Naive thymus-derived CD4-positive, alpha-beta T cell (primary cell): ENCODE data around the gene BGN. TPM values are rescaled to one million over a fixed set of nuclear protein-coding genes. Genes with fewer than 3 reads are reported as not detected.

Experiments
- ATAC-seq: fragments of 150-1000 bp; cut with Tn5 transposase; 2 replicates; pipeline ENCODE4 v1.10.0; 2021; ENCODE audit warnings: mild to moderate bottlenecking, moderate library complexity
- CTCF ChIA-PET: fragments of 350-600 bp; sonication (Branson Sonifier 250); formaldehyde crosslinking; loops from one replicate; lab custom pipeline; 2021; ENCODE audit warnings: antibody characterized with exemption; lab: Charles Lee
- POLR2A ChIA-PET: fragments of 350-600 bp; sonication (Branson Sonifier 250); formaldehyde crosslinking; loops from one replicate; lab custom pipeline; 2021; ENCODE audit warnings: antibody characterized with exemption, inconsistent platforms; lab: Charles Lee
- DNase-seq, 9 donors: peaks; one replicate each; pipeline versions ENCODE4 v3.0.0 to v3.0.0-alpha.2; 2020 to 2022; ENCODE audit warnings: mixed read lengths in 1 of 9
- H3K27ac ChIP-seq: one replicate; pipeline ENCODE4 v1.7.0; 2013; ENCODE audit warnings: mild to moderate bottlenecking, low read depth, low read length, moderate library complexity
- H3K27me3 ChIP-seq, 2 donors: one replicate each; pipeline ENCODE4 v1.7.0; 2013; ENCODE audit warnings: low read length in 2 of 2, mild to moderate bottlenecking in 2 of 2, moderate library complexity in 2 of 2; ENCODE audit not compliant: control insufficient read depth in 2 of 2, insufficient read depth in 2 of 2
- H3K36me3 ChIP-seq, 3 experiments: 1 replicate in 2 of 3; 2 replicates in 1 of 3; pipeline ENCODE4 v1.7.0; 2013; ENCODE audit warnings: low read length in 3 of 3, mild to moderate bottlenecking in 3 of 3, moderate library complexity in 1 of 3; ENCODE audit not compliant: insufficient read depth in 3 of 3, control insufficient read depth in 2 of 3
- H3K4me1 ChIP-seq, 2 donors: one replicate each; pipeline ENCODE4 v1.7.0; 2013; ENCODE audit warnings: low read length in 2 of 2, mild to moderate bottlenecking in 2 of 2, moderate library complexity in 1 of 2; ENCODE audit not compliant: control insufficient read depth in 2 of 2, insufficient read depth in 2 of 2
- H3K4me3 ChIP-seq: 2 replicates; pipeline ENCODE4 v1.7.0; 2013; ENCODE audit warnings: mild to moderate bottlenecking, low read length
- H3K9me3 ChIP-seq, 3 experiments: 1 replicate in 2 of 3; 2 replicates in 1 of 3; pipeline ENCODE4 v1.7.0; 2013; ENCODE audit warnings: low read length in 3 of 3; ENCODE audit not compliant: control insufficient read depth in 2 of 3
- H3K27ac Mint-ChIP-seq, 9 donors: one replicate each; pipeline ENCODE4 v1.8.0; 2020 to 2022; ENCODE audit warnings: mixed read lengths in 9 of 9, mild to moderate bottlenecking in 8 of 9, moderate library complexity in 5 of 9, inconsistent platforms in 2 of 9
- H3K27me3 Mint-ChIP-seq, 5 donors: one replicate each; pipeline ENCODE4 v1.8.0; 2021 to 2022; ENCODE audit warnings: mixed read lengths in 5 of 5, mild to moderate bottlenecking in 1 of 5
- H3K36me3 Mint-ChIP-seq, 5 donors: one replicate each; pipeline ENCODE4 v1.8.0; 2020 to 2022; ENCODE audit warnings: mixed read lengths in 5 of 5, mild to moderate bottlenecking in 3 of 5, inconsistent platforms in 1 of 5
- H3K4me1 Mint-ChIP-seq, 7 donors: one replicate each; pipeline ENCODE4 v1.8.0; 2020 to 2022; ENCODE audit warnings: mixed read lengths in 7 of 7, mild to moderate bottlenecking in 3 of 7, inconsistent platforms in 1 of 7
- H3K4me3 Mint-ChIP-seq, 10 donors: one replicate each; pipeline ENCODE4 v1.8.0; 2020 to 2022; ENCODE audit warnings: mild to moderate bottlenecking in 10 of 10, mixed read lengths in 10 of 10, moderate library complexity in 6 of 10, inconsistent platforms in 2 of 10
- H3K9me3 Mint-ChIP-seq, 11 donors: one replicate each; pipeline ENCODE4 v1.8.0; 2020 to 2022; ENCODE audit warnings: mixed read lengths in 11 of 11, mild to moderate bottlenecking in 4 of 11, inconsistent platforms in 1 of 11, moderate library complexity in 1 of 11
- intact Hi-C, 2 donors: fragments of 100-400 bp; cut with micrococcal nuclease; formaldehyde crosslinking; loops; one replicate each; pipeline ENCODE4 v1.15.1; 2023
- polyA plus RNA-seq, 2 donors: library from polyadenylated mRNA; unstranded; fragments of 300-500 nt; fragmentation: Illumina TruSeq; gene quantifications; one replicate each; pipeline ENCODE4 v1.2.3, GENCODE V29; 2021
- total RNA-seq, 6 experiments: library from RNA in 5 of 6; stranded (reverse) in 5 of 6; gene quantifications; 1 replicate in 5 of 6; 2 replicates in 1 of 6; pipeline ENCODE4 v1.2.3 and lab custom pipeline; 2021 to 2026

BGN gene
- total and polyA plus RNA-seq, 7 experiments from 2014 or later = not detected

GRCh38 chrX:153549231-153549630 lies 54.5 kb downstream of the BGN start:
- POLR2A ChIA-PET = no interaction called here
- no peak overlapping the region for H3K27ac Mint-ChIP-seq
- CTCF ChIA-PET = interaction anchor here (1.5 kb wide), 1 partner anchor 119 kb away, joined by 5 read pairs; no protein-coding TSS in a partner anchor
- no peak overlapping the region for H3K4me3 ChIP-seq
- H3K36me3 ChIP-seq = no peaks in the 10 kb centered on the region
- H3K27me3 Mint-ChIP-seq = no peaks in the 10 kb centered on the region
- H3K9me3 ChIP-seq = no peaks in the 10 kb centered on the region
- no peaks in the 10 kb centered on the region for H3K36me3 Mint-ChIP-seq
- no peak overlapping the region for H3K4me3 Mint-ChIP-seq
- H3K4me1 ChIP-seq = no peaks in the 10 kb centered on the region
- H3K27me3 ChIP-seq = no peaks in the 10 kb centered on the region
- no peak overlapping the region for H3K27ac ChIP-seq
- ATAC-seq (no peak), DNase-seq (no peak)
- peaks cover 0 to 3% (median 0%) of the 10 kb centered on the region in 7 donors for H3K4me1 Mint-ChIP-seq
- intact Hi-C loops = no loop called here
- peaks cover 0 to 1% (median 0%) of the 10 kb centered on the region in 11 donors for H3K9me3 Mint-ChIP-seq

DNA sequence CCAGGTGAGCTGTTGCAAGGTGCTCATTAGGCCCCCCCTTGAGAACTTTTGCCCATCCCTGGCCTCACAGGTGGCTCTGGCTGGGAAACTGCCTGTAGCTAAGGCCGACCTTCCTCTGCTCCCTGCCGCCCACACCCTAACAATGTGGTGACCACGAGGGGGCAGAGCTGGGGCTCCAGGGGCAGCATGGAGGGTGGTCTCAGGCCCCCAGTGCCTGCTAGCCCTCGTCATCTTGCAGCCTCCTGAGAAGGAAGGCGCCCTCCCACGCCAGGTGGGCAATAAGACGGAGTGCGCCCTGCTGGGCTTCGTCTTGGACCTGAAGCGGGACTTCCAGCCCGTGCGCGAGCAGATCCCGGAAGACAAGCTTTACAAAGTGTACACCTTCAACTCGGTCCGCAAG lies 55.0 kb downstream of the BGN start:
- ATAC-seq = no peak
- Histone ChIP-seq H3K27ac (no peak overlapping the region), H3K4me1 (no peaks in the 10 kb centered on the region), H3K9me3 (no peaks in the 10 kb centered on the region), H3K4me3 (no peak overlapping the region), H3K36me3 (no peaks in the 10 kb centered on the region), H3K27me3 (no peaks in the 10 kb centered on the region)
- Mint-ChIP-seq H3K36me3 (no peaks in the 10 kb centered on the region), H3K27me3 (no peaks in the 10 kb centered on the region), H3K4me3 (no peak overlapping the region), H3K4me1 (peaks cover 0 to 3% (median 0%) of the 10 kb centered on the region in 7 donors), H3K27ac (no peak overlapping the region), H3K9me3 (peaks cover 0 to 1% (median 0%) of the 10 kb centered on the region in 11 donors)
- CTCF ChIA-PET = interaction anchor here (0.7 to 1.5 kb wide), 2 partner anchors 118 to 592 kb away, joined by 4 to 5 read pairs; no protein-coding TSS in a partner anchor
- POLR2A ChIA-PET = no interaction called here
- intact Hi-C loops = loop anchor here in 1 of 2 donors (5.0 kb wide), 2 partner anchors 402 to 593 kb away; no protein-coding TSS in a partner anchor
- no peak for DNase-seq

- peaks cover 0 to 3% (median 0%) of the 10 kb centered on the region in 7 donors for H3K4me1 Mint-ChIP-seq
- DNase-seq (no peak), ATAC-seq (no peak)
- H3K9me3 Mint-ChIP-seq = peaks cover 0 to 1% (median 0%) of the 10 kb centered on the region in 11 donors
- no peak overlapping the region for H3K27ac Mint-ChIP-seq
- no peak overlapping the region for H3K4me3 ChIP-seq
- H3K27me3 Mint-ChIP-seq = no peaks in the 10 kb centered on the region
- ChIA-PET POLR2A (no interaction called here), CTCF (no interaction called here)
- H3K4me3 Mint-ChIP-seq = no peak overlapping the region
- intact Hi-C loops = loop anchor here in 1 of 2 donors (5.0 kb wide), 2 partner anchors 401 to 594 kb away; no protein-coding TSS in a partner anchor
- H3K27ac ChIP-seq = no peak overlapping the region
- H3K9me3 ChIP-seq = no peaks in the 10 kb centered on the region
- H3K36me3 ChIP-seq = no peaks in the 10 kb centered on the region
- no peaks in the 10 kb centered on the region for H3K36me3 Mint-ChIP-seq
- H3K4me1 ChIP-seq = no peaks in the 10 kb centered on the region
- no peaks in the 10 kb centered on the region for H3K27me3 ChIP-seq
Observed at GRCh38 chrX:153551135-153551534, 56.4 kb downstream of the BGN start.

- Histone ChIP-seq H3K9me3 (no peaks in the 10 kb centered on the region), H3K27me3 (no peaks in the 10 kb centered on the region), H3K4me1 (no peaks in the 10 kb centered on the region), H3K4me3 (no peak overlapping the region), H3K27ac (no peak overlapping the region), H3K36me3 (no peaks in the 10 kb centered on the region)
- ChIA-PET POLR2A (interaction anchor here (0.9 kb wide), 1 partner anchor 52 kb away, joined by 4 read pairs; no protein-coding TSS in a partner anchor), CTCF (interaction anchor here (0.7 to 4.8 kb wide), 8 partner anchors 16 to 116 kb away, joined by 3 to 27 read pairs (median 4); partner anchors contain the start of gene DUSP9)
- peaks cover 0 to 3% (median 0%) of the 10 kb centered on the region in 7 donors for H3K4me1 Mint-ChIP-seq
- no peak overlapping the region for H3K4me3 Mint-ChIP-seq
- H3K27me3 Mint-ChIP-seq = no peaks in the 10 kb centered on the region
- intact Hi-C loops = loop anchor here (1.0 to 5.0 kb wide), 9 partner anchors 29 to 597 kb away; partner anchors contain the start of gene DUSP9 (in 1 of the 2)
- ATAC-seq = peak; percentile 78
- H3K9me3 Mint-ChIP-seq = no peaks in the 10 kb centered on the region
- H3K36me3 Mint-ChIP-seq = no peaks in the 10 kb centered on the region
- H3K27ac Mint-ChIP-seq = no peak overlapping the region
- peak; percentile 26 to 71 (median 57) for DNase-seq
Observed at GRCh38 chrX:153554519-153555167, 59.9 kb downstream of the BGN start.

GRCh38 chrX:153556767-153557166 lies 62.0 kb downstream of the BGN start:
- Histone ChIP-seq H3K9me3 (no peaks in the 10 kb centered on the region), H3K27ac (no peak overlapping the region), H3K4me1 (no peaks in the 10 kb centered on the region), H3K36me3 (no peaks in the 10 kb centered on the region), H3K27me3 (no peaks in the 10 kb centered on the region), H3K4me3 (no peak overlapping the region)
- peaks cover 0 to 4% (median 0%) of the 10 kb centered on the region in 7 donors for H3K4me1 Mint-ChIP-seq
- CTCF ChIA-PET = interaction anchor here (4.8 kb wide), 1 partner anchor 110 kb away, joined by 27 read pairs; no protein-coding TSS in a partner anchor
- POLR2A ChIA-PET = no interaction called here
- no peak overlapping the region for H3K27ac Mint-ChIP-seq
- H3K4me3 Mint-ChIP-seq = no peak overlapping the region
- H3K9me3 Mint-ChIP-seq = no peaks in the 10 kb centered on the region
- DNase-seq = no peak
- no peaks in the 10 kb centered on the region for H3K36me3 Mint-ChIP-seq
- no peak for ATAC-seq
- intact Hi-C loops = loop anchor here in 1 of 2 donors (5.0 kb wide), 1 partner anchor 91 kb away; the partner anchor contains the start of gene DUSP9
- no peaks in the 10 kb centered on the region for H3K27me3 Mint-ChIP-seq

- Histone ChIP-seq H3K27me3 (no peaks in the 10 kb centered on the region), H3K27ac (no peak overlapping the region), H3K36me3 (no peaks in the 10 kb centered on the region), H3K4me1 (no peaks in the 10 kb centered on the region), H3K9me3 (no peaks in the 10 kb centered on the region), H3K4me3 (no peak overlapping the region)
- ChIA-PET CTCF (interaction anchor here (0.6 kb wide), 1 partner anchor 13 kb away, joined by 3 read pairs; no protein-coding TSS in a partner anchor), POLR2A (no interaction called here)
- Mint-ChIP-seq H3K4me1 (peaks cover 0 to 4% (median 0%) of the 10 kb centered on the region in 7 donors), H3K27ac (no peak overlapping the region), H3K4me3 (no peak overlapping the region), H3K27me3 (no peaks in the 10 kb centered on the region), H3K9me3 (no peaks in the 10 kb centered on the region), H3K36me3 (no peaks in the 10 kb centered on the region)
- intact Hi-C loops = loop anchor here in 1 of 2 donors (5.0 kb wide), 1 partner anchor 90 kb away; the partner anchor contains the start of gene DUSP9
- ATAC-seq (no peak), DNase-seq (no peak)
Observed at GRCh38 chrX:153557618-153558355, 63.0 kb downstream of the BGN start.
